ENCODE data around the gene RRP7A. TPM values are rescaled to one million over a fixed set of nuclear protein-coding genes. Genes with fewer than 3 reads are reported as not detected.
"Not testable (repeated sequence)": the region's sequence is repeated elsewhere in the genome, so short reads cannot be mapped to it uniquely, and the experiment has no call there.

RRP7A gene
- total RNA-seq, 2 experiments from 2014 or later: 184 to 193 TPM

GRCh38 chr22:42548126-42548525 is 28.5 kb upstream of the RRP7A start:
- H3K9me3 Mint-ChIP-seq, H3K27me3 Mint-ChIP-seq, DNase-seq, H3K36me3 Mint-ChIP-seq, H3K4me3 Mint-ChIP-seq, H3K27ac Mint-ChIP-seq, H3K4me1 Mint-ChIP-seq: not testable (repeated sequence)

DNA sequence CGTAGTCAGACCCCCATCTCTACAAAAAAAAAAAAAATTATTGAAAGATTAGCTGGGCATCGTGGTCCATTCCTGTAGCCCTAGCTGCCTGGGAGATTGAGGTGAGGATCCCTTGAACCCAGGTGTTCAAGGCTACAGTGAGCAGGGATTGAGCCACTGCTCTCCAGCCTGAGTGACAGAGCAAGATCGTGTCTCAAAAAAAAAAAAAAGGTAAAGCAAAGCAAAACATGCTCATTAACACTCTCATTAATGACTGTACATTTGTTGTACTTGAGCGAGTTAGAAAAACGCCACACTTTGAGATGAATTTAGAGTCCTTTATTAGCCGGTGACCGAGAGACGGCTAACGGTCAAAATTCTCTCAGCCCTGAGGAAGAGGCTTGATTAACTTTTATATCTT is 28.0 kb upstream of the RRP7A start:
- H3K27ac Mint-ChIP-seq: no peak overlapping the region

DNA sequence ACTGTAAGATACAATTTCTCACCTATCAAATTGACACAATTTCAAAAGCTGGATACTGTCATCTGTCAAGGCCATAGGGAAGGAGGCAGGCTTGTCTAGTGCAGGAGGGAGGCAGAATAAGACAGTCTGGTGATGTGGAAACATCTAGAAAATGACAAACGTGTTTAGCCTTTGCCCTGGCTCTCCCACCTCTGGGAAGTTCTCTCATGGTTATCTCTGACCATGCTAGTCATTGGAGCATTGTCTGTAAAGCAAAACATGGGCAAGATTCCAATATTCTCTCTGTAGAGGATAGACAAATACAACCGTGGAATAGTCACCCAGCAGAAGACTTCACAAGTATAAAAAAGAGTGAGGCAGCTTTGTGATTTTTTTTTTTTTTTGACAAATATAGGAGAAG is 25.1 kb upstream of the RRP7A start:
- H3K9me3 Mint-ChIP-seq: no peaks in the 10 kb centered on the region
- H3K27me3 Mint-ChIP-seq: no peaks in the 10 kb centered on the region
- no peak overlapping the region for H3K4me3 Mint-ChIP-seq
- H3K4me1 Mint-ChIP-seq: no peaks in the 10 kb centered on the region
- H3K27ac Mint-ChIP-seq: no peak overlapping the region
- no peaks in the 10 kb centered on the region for H3K36me3 Mint-ChIP-seq
- DNase-seq: no peak

More for the DNA sequence above, 28.0 kb upstream of the RRP7A start:
- H3K36me3 Mint-ChIP-seq: no peaks in the 10 kb centered on the region
- no peak for DNase-seq
- no peak overlapping the region for H3K4me3 Mint-ChIP-seq
- no peaks in the 10 kb centered on the region for H3K27me3 Mint-ChIP-seq
- no peaks in the 10 kb centered on the region for H3K9me3 Mint-ChIP-seq
- H3K4me1 Mint-ChIP-seq: peaks cover 8% of the 10 kb centered on the region

DNA sequence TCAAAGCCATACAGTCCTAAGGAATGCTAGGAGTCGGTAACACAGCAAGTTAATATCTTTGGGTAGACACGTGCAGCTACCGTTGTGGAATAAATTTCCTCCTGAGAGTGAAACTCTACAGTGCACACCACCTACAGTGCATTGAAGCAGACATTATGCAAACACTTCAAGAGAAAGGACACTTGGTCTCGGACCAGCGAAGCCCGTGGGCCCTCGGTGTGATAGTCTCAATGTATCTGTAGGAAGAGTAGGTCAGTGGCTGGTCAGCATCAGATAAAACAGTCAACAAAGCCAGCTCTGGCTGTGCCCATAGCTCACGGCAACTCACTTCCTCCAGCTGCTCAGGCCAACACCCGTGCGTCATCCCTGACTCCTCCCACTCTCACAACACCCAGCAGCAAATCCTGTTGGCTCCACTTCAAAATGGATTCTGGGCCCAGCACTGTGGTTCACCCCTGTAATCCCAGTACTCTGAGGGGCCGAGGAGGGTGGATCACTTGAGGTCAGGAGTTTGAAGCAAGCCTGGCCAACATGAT is 19.7 kb upstream of the RRP7A start:
- not testable (repeated sequence) for DNase-seq, H3K9me3 Mint-ChIP-seq, H3K4me3 Mint-ChIP-seq, H3K27ac Mint-ChIP-seq, H3K36me3 Mint-ChIP-seq, H3K27me3 Mint-ChIP-seq
- peaks cover 16% of the 10 kb centered on the region for H3K4me1 Mint-ChIP-seq

DNA sequence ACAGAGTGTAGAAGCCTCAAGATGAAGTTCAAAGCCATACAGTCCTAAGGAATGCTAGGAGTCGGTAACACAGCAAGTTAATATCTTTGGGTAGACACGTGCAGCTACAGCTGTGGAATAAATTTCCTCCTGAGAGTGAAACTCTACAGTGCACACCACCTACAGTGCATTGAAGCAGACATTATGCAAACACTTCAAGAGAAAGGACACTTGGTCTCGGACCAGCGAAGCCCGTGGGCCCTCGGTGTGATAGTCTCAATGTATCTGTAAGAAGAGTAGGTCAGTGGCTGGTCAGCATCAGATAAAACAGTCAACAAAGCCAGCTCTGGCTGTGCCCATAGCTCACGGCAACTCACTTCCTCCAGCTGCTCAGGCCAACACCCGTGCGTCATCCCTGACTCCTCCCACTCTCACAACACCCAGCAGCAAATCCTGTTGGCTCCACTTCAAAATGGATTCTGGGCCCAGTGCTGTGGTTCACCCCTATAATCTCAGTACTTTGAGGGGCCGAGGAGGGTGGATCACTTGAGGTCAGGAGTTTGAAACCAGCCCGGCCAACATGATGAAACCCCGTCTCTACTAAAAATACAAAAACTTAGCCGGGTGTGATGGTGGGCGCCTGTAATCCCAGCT is 17.7 kb upstream of the RRP7A start:
- H3K4me3 Mint-ChIP-seq, H3K27me3 Mint-ChIP-seq, H3K9me3 Mint-ChIP-seq, H3K36me3 Mint-ChIP-seq, DNase-seq: not testable (repeated sequence)
- H3K27ac Mint-ChIP-seq: peak overlapping the region; percentile 56
- peaks cover 32% of the 10 kb centered on the region for H3K4me1 Mint-ChIP-seq

- H3K27me3 Mint-ChIP-seq, H3K9me3 Mint-ChIP-seq: not testable (repeated sequence)
Observed at GRCh38 chr22:42536634-42537033, 17.0 kb upstream of the RRP7A start.

DNA sequence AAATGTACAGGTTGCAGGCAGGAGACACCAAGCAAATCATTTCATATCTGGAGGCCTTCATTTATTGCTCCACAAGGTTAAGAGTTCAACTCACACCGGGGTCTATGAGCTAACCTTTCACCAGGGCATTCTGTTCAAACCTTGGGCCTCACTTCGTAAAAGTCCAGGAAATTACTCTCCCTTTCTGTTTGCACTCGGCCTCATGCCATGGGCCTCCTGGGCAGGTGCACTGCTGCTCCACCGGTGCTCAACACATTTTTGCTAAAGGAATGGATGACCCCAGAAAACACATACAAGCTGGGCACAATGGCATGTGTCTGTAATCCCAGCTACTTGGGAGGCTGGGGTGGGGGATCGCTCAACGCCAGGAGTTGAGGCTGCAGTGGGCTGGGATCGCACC is 16.6 kb upstream of the RRP7A start:
- Mint-ChIP-seq H3K36me3 (no peaks in the 10 kb centered on the region), H3K4me1 (peaks cover 34% of the 10 kb centered on the region), H3K27ac (no peak overlapping the region), H3K27me3 (peaks cover 4% of the 10 kb centered on the region), H3K4me3 (no peak overlapping the region), H3K9me3 (no peaks in the 10 kb centered on the region)
- DNase-seq: no peak

More at GRCh38 chr22:42536634-42537033, 17.0 kb upstream of the RRP7A start:
- DNase-seq, H3K27ac Mint-ChIP-seq, H3K4me3 Mint-ChIP-seq, H3K36me3 Mint-ChIP-seq: not testable (repeated sequence)
- H3K4me1 Mint-ChIP-seq: peaks cover 34% of the 10 kb centered on the region

DNA sequence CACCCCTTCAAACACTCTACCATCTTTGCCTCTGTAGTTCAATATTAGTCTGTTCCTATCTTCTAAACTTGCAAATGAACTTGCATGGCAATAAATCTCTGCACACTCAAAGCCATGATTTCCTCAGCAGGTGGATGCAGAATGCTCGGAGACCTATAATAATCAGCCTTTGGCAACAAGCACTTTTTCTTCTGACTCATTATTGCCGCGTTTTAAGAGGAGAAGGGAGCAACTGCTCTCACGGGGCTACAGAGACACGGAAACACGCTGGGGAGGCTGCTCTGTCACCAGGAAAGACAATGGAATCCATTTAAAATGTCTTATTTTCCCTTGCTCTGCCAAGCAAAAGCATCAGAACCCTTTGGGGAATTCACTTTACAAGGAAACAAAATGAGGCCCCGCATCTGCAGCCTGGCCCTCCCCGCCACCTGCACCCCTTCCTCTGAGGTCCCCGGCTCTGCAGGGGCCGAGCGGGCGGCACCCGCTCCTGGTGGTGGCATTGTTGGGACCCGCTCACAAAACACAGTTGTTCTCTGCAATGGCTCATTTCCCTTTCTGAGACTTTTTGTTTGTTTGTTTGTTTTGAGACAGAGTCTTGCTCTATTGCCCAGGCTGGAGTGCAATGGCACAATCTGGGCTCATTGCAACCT is 15.6 kb upstream of the RRP7A start:
- H3K4me3 Mint-ChIP-seq, H3K9me3 Mint-ChIP-seq, H3K27ac Mint-ChIP-seq, H3K27me3 Mint-ChIP-seq, H3K36me3 Mint-ChIP-seq, DNase-seq: not testable (repeated sequence)
- H3K4me1 Mint-ChIP-seq: peaks cover 34% of the 10 kb centered on the region

DNA sequence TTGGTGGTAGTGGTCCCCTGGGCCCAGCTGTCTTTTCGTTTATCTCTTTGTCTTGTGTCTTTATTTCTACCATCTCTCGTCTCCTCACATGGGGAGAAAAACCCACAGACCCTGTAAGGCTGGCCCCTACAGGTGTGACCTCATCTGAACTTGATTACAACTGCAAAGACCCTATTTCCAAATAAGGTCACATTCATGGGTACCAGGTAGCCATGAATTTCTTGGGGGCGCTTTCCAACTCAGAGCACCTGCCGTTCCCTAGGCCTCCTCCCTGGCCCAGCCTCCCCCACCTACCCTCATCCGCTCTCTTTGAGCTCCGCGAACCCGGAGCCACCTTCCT is 14.0 kb upstream of the RRP7A start:
- H3K27me3 Mint-ChIP-seq: peaks cover 4% of the 10 kb centered on the region
- peaks cover 32% of the 10 kb centered on the region for H3K4me1 Mint-ChIP-seq
- peak overlapping the region; percentile 62 for H3K4me3 Mint-ChIP-seq
- no peaks in the 10 kb centered on the region for H3K36me3 Mint-ChIP-seq
- DNase-seq: no peak
- no peaks in the 10 kb centered on the region for H3K9me3 Mint-ChIP-seq
- peak overlapping the region; percentile 77 for H3K27ac Mint-ChIP-seq

DNA sequence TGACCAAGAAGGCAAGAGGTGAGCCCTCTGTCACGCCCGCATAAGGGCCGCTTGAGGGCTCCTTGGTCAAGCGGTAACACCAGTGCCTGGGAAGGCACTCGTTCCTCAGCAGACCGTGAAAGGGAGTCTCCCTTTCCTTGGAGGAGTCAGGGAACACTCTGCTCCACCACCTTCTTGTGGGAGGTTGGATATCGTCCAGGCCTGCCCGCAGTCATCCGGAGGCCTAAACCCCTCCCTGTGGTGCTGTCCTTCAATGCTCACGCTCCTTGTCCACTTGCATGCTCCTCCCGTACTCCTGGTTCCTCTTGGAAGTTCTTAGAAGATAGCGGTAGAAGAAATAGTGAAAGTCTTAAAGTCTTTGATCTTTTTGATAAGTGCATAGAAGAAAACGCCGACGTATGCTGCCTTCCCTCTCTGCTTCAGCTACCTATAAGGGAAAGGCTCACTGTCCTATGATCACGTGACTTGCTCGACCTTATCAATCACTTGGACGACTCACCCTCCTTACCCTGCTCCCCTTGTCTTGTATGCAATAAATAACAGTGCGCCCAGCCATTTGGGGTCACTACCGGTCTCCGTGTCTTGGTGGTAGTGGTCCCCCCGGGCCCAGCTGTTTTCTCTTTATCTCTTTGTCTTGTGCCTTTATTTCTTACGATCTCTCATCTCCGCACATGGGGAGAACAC is 11.9 kb upstream of the RRP7A start:
- H3K4me3 Mint-ChIP-seq, H3K9me3 Mint-ChIP-seq: not testable (repeated sequence)

DNA sequence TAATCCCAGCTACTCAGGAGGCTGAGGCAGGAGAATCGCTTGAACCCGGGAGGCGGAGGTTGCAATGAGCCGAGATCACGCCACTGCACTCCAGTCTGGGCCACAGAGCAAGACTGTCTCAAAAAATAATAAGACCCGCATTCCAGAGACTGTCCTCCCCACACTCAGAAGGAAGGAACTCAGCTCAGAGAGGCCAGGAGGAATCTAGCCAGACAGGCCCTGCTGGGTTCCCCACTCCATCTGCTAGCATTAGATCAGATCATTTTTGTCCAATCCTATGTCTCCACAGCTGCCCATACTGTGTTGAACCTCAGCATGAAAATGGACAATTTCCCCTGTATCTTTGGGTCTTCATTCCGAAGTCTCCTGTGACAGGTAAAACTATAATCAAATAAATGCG is 9.8 kb upstream of the RRP7A start:
- H3K4me1 Mint-ChIP-seq: peaks cover 19% of the 10 kb centered on the region
- H3K27ac Mint-ChIP-seq, H3K4me3 Mint-ChIP-seq, H3K9me3 Mint-ChIP-seq, DNase-seq, H3K36me3 Mint-ChIP-seq, H3K27me3 Mint-ChIP-seq: not testable (repeated sequence)

More for the DNA sequence above, 11.9 kb upstream of the RRP7A start:
- H3K27me3 Mint-ChIP-seq, H3K27ac Mint-ChIP-seq, H3K36me3 Mint-ChIP-seq, DNase-seq: not testable (repeated sequence)
- peaks cover 19% of the 10 kb centered on the region for H3K4me1 Mint-ChIP-seq

DNA sequence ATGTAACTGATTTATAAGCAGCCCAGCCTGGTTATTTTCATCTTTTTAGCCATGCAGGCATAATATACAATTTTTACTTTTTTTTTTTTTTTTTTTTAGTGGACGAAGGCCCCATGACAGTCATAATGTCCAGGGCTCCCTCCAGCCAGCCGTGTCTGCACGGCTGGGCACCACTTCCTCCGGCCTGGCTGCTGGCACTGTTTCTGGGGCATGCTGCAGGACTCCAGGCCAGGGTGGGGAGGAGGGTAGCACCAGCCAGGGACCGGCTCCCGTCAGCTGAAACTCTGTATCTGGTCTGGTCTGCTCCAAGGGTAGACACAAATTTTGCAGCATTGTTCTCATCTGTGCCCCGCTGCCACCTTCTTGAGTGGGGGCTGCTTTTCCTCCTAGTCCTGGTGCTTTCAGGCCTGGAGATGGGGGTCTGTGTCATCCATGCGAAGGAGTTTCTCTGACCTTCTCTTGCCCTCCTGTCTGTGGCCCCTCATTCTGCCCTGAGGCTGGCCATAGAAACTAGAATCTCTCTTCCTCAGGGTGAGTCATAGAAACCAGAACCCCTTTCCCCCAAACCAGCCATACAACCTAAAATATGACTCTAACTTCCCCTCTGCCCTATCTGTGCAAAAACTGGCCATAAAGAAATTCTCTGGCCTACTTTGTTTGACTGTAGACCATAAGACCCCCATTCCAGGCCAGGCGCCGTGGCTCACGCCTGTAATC is 9.2 kb upstream of the RRP7A start:
- Mint-ChIP-seq H3K27me3 (peaks cover 4% of the 10 kb centered on the region), H3K9me3 (no peaks in the 10 kb centered on the region), H3K27ac (no peak overlapping the region), H3K4me1 (peaks cover 16% of the 10 kb centered on the region), H3K36me3 (no peaks in the 10 kb centered on the region), H3K4me3 (no peak overlapping the region)
- DNase-seq: no peak

- Mint-ChIP-seq H3K4me3 (no peak overlapping the region), H3K36me3 (peaks cover 9% of the 10 kb centered on the region), H3K4me1 (peaks cover 9% of the 10 kb centered on the region), H3K27me3 (no peaks in the 10 kb centered on the region), H3K9me3 (no peaks in the 10 kb centered on the region), H3K27ac (no peak overlapping the region)
- DNase-seq: no peak
Observed at GRCh38 chr22:42522546-42522945, 3.0 kb upstream of the RRP7A start.

GRCh38 chr22:42521228-42521546 is 1.6 kb upstream of the RRP7A start:
- peak overlapping the region; percentile 22 for H3K4me3 Mint-ChIP-seq
- peaks cover 9% of the 10 kb centered on the region for H3K4me1 Mint-ChIP-seq
- H3K27ac Mint-ChIP-seq: no peak overlapping the region
- DNase-seq: no peak
- no peaks in the 10 kb centered on the region for H3K27me3 Mint-ChIP-seq
- H3K36me3 Mint-ChIP-seq: peaks cover 11% of the 10 kb centered on the region
- no peaks in the 10 kb centered on the region for H3K9me3 Mint-ChIP-seq

Data from activated naive CD8-positive, alpha-beta T cell treated with anti-CD3 and anti-CD28 coated beads for 36 hours (primary cell).